ENCODE results near the gene SNX32.

The SNX32 gene

DNA sequence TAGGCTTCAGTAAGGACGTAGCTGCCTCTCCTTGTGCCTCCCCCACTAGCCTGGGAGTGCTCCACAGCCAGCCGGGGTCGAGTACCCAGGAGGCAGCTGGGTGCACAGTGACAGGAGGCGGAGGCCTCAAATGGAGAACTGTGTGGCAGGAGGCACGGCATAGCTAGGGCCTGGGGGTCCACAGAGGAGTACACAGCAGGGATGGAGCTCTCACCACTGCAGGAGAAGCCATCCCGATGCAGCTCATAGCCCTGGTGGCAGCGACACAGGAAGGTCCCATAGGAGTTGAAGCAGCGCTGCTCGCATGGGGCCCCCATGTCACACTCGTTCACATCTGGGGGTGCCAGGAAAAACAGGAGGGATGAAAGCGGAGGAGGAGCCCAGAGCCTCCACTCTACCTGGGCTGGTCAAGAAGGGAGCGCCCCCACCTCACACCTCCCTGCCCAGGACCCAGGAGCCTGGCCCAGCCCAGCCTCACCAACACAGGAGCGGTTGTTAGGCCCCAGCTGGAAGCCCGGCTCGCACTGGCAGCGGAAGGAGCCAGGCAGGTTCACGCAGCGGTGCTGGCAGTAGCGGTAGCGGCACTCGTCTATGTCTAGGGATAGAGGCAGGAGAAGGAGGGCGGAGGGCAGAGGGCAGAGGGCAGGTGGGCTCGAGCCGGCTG, 36.0 kb downstream of the SNX32 start:
- no peak for DNase-seq

DNA sequence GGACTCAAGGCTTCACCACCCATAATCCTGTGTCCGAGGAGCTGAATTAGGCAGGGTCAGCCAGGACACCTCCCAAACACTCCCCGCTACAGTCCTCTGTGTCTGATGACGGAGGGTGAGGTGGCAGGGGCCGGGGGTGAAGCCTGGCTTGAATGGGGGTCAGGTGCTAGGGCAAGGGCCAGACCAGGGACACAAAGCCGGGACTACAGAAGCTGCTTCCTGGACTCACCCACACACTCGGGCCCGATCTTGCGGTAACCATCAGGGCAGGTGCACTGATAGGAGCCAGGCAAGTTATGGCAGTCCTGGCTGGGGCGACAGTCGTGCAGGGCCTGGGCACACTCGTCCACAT, 36.5 kb downstream of the SNX32 start:
- DNase-seq, result no peak

DNA sequence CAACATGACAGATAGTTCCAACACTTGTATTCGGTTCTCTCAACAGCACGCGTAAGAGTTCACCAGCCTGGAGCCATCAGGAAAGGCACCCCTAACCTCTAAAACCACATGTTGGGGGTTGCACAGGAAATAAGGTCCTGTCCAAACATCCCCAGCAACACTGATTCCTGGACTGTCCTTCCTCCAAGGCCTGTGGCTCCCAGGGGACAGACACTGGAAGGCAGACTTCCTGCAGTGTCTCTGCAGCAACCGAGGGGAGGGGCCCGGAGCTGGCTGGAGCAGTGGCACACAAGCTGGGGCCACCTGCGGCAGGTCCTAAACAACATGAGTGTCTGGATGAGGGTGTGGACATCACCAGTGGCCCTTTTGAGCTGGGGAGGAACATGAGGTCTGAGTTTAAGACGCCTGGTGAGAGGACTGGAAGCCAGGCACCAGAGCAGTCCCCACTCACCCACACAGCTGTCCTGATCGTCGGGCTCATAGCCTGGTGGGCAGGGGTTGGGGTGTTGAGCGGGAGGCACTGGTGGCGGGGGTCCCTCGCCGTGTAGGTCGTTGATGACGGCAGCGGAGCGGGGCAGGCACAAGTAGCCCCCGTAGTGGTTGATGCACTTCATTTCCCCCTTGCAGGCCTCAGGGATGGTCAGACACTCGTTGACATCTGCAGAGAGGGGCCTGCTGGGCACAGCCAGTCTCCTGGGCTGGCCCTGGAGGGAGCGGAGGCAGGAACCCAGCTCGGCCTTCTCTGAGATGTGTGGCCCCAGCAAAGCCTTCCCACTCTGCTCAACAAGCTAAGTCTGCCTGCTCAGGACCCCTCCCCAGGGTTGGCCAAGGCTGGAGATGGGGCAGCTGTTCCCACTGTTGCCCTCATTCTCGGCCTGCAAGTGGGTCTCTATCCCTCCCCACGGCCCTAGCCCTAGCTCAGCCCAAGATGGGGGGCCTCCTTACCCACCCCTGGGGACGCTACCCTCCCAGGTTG, 37.2 kb downstream of the SNX32 start:
- no peak for DNase-seq

DNA sequence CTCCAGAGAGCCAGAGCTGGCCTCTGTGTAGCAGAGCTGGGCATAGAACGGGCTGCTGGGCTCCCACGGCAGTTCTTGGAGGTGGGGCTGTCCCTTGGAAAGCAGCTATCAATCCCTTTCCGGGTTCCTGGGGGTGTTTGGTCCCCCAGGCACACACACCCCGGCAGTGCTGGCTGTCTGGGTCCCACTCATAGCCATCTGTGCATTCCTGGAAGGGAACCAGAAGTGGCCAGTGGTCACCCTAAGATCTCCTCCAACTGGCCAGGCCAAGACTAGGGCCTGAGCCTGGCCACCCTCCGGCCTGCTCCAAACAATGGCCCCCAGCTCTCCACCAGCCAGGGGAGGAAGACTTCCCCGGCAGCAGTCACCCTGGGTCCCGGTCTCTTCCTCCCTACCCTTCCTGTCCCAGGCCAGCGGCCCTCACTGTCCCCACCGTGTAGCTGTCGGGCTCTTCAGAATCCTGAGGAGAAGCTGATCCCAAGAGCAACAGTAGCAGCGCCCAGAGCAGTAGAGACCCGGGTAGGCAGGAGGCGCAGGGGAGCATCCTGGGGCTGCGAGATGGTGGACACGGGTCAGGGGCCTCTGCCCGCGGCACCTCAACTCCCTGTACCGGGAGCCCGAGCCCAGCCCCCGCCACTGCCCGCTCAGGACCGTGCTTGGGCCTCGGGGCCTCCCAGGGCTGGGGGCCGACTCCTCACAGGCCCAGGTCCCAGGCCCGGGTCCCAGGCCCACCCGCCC, 38.2 kb downstream of the SNX32 start:
- peak; percentile 42 for DNase-seq

DNA sequence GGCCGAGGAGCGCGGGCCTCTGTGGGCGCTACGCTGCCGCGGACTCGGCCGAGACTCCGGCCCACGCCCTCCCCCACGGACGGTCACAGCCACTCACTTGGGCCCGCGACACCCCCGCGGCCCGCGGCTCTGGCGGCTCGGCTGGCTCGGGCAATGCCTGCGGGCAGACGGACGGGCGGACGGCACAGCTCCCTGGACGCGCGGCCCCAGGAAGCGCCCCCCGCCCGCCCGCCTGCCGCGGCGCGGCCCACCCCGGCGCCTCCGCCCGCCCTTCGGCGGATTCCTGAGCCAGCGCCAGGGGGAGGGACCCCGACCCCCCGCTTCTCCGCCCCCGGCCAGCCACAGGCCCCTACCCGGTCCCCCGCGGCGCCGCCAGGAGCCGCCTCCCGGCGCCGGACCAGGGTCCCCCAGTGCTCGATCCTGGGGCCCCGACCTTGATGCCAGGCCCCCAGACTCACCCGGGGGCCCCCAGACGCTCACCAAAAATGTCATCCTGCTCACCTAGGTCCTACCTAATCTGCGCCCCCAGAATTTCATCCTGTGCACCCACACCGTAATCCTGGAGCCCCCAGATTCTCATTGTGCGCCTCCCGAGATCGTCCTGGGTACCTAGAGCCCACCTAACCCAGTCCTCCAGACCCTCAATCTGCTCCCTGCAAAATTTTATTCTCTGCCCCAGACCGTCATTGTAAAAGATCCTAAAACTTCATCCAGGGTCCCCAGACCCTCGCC, 39.0 kb downstream of the SNX32 start, which contains the start of gene EFEMP2:
TSS of gene EFEMP2 (minus strand) at position 215 of the 732 bp plus-strand sequence. CDS start 446 bp downstream, outside the sequence.
- DNase-seq, result peak; percentile 73

DNA sequence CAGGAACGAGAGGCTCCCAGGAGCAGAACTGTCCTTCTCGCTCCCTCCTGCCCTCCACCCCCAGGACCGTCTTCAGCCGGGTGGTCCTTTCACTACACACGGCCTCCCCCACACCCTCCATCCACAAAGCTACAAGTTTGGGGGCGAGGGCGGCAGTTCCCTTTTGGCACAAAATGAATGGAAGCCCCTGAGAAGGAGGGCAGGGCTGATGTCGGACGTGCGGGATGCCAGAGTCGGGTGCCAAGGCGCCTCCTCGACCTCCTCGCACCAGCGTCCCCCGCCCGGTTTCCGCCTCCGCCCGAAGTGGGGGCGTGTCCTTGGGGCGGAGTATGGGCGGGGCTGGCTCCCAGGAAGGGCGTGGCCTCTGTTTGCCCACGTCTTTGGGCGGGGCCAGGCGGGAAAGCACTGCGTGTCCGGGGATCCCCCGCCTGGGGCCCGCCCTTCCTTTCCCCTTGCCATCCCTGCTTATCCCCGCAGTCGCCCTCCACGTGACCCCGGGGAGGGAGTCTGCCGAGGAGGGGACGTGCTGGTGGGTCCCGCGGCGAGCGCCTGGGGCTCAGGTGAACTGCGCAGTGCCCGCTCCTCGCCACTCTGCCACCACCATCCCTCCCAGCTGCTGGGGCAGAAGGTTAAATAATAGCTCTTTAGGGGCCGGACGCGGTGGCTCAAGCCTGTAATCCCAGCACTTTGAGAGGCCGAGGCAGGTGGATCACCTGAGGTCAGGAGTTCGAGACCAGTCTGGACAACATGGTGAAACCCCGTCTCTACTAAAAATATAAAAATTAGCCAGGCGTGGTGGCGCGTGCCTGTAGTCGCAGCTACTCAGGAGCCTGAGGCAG, 39.8 kb downstream of the SNX32 start:
- DNase-seq, result peak; percentile 93

DNA sequence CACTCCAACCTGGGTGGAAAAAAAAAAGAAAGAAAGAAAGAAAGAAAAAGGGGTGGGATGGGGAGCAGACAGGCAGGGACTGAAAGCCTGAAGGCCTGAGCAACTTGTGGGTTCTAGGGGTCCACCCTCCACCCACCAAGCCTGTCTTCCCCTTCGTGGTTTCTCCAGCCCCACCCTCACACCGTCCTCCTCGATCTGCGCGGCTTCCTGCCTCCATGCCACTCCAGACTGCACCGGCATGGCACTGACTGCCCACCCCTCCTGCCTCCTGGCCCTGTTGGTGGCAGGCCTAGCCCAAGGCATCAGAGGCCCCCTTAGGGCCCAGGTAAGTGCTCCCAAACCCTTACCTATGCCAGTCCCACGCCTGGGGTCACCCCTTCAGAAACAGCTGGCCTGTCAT, 45.9 kb downstream of the SNX32 start, which contains the start of gene CTSW:
TSS of gene CTSW (plus strand) at position 221 of the 400 bp plus-strand sequence. CDS start at position 239, 18 bp downstream.
- DNase-seq, result no peak

DNA sequence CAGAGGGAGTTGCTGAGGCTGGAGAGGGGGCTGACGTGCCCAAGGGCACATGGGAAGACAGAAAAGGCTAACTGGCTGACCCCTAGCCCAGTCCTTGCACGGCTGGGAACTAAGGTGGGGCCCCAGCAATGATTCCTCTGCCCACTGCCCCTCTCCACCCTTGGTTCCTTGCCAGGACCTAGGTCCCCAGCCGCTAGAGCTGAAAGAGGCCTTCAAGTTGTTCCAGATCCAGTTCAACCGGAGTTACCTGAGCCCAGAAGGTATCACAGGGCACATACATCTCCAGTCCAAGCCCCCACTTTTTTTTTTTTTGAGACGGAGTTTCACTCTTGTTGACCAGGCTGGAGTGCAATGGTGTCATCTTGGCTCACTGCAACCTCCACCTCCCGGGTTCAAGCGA, 46.3 kb downstream of the SNX32 start:
- no peak for DNase-seq

DNA sequence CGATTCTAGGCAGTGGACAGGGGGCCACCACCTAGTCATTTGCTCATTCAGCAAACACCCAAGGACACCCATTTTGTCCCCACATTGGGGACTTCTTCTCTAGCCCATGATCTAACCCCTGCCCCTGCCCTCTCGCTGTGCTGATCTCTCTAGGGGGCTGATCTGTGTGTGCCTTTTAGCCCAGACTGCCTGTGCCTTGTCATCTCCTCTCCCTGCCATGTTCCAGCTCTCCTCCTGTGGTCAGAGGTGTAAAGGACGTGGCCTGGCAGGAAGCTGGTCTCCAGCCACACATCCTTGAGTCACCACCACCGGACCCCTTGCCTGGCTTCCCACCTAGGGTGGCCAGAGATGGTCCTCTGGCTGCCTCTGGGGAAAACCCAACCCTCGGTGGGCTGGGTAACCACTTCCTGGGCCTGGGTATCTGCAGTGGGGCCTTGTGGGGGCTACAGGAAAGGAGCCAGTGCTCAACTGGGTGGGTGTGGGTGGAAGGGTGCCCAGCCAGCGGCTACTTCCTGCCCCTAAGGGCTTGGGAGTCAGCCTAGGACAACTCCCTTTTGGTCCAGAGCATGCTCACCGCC, 47.2 kb downstream of the SNX32 start:
- DNase-seq, result no peak

DNA sequence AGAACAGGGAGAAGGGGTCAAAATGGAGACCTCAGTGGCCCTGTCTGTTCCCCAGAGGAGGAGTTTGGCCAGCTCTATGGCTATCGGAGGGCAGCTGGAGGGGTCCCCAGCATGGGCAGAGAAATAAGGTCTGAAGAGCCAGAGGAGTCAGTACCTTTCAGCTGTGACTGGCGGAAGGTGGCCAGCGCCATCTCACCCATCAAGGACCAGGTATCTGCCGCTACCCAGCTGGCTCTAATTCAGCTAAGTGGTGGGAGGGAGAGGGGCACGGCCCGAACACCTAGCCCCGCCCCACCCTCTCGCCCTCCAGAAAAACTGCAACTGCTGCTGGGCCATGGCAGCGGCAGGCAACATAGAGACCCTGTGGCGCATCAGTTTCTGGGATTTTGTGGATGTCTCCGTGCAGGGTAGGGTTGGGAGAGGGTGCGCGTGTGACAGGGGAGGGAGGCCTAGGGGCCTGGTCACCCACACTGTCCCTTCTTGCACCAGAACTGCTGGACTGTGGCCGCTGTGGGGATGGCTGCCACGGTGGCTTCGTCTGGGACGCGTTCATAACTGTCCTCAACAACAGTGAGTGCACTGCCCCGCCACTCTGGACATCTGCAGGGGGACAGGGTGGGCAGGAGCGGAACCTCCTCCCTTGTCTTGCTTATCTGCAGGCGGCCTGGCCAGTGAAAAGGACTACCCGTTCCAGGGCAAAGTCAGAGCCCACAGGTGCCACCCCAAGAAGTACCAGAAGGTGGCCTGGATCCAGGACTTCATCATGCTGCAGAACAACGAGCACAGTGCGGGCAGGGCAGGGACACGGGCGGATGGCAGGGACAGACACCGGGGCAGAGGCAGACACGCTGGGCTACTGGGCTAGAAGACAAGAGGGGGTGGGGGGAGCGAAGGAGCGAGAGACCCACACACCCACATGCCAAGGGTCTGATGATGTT, 48.6 kb downstream of the SNX32 start:
- DNase-seq, result no peak

DNA sequence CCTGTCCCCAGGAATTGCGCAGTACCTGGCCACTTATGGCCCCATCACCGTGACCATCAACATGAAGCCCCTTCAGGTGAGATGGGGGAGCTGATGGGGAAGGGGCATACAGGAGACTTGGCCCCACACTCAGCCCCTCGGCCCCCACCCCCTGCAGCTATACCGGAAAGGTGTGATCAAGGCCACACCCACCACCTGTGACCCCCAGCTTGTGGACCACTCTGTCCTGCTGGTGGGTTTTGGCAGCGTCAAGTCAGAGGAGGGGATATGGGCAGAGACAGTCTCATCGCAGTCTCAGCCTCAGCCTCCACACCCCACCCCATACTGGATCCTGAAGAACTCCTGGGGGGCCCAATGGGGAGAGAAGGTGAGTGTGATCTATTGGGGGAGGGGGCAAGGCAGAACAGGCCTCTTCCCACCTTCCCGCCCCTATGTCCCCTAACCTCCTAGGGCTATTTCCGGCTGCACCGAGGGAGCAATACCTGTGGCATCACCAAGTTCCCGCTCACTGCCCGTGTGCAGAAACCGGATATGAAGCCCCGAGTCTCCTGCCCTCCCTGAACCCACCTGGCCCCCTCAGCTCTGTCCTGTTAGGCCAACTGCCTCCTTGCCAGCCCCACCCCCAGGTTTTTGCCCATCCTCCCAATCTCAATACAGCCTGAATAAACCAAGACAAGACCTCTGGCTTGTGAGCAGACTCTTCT, 49.4 kb downstream of the SNX32 start:
- no peak for DNase-seq

DNA sequence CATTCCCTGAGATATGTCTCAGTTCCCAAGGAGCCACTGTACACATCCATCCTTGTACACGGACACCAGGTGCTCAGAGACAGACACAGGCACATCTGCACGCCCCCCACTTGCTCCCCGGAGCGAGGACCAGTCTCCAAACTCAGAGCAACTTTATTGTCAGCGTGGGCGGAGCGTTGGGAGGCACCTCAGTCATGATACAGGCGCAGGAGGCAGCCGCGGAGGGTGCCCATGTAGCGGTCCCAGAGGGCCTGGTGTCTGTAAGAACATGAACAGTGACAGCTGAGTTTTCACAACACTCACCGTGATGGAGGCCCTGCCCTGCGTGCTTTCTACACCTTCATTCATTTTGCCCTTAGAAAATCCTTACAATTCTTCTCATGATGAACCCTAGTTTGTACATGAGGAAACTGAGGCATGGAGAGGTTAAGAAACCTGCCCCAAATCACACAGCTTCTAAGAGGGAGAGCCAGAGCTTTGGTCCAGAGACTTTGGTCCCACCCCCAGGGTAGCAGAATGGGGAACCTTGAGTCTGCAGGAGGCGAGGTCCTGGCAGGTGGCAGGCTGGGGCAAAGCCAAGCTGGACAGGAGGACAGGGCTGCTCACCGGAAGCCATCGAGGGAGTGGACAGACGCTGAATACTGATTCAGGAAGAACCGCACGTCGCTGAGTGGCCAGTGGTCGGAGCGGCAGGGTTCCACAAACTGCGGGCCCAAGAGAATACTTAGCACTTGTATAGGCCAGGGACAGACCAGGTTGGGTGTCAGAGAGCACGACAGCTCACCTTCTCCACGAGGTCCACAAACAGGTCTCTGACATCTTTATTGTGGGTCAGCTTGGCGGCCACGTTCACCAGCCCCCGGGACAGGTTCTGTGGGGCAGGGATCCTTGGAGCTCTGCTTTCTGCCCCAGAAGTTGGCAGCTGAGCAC, 50.3 kb downstream of the SNX32 start:
- DNase-seq, result no peak

DNA sequence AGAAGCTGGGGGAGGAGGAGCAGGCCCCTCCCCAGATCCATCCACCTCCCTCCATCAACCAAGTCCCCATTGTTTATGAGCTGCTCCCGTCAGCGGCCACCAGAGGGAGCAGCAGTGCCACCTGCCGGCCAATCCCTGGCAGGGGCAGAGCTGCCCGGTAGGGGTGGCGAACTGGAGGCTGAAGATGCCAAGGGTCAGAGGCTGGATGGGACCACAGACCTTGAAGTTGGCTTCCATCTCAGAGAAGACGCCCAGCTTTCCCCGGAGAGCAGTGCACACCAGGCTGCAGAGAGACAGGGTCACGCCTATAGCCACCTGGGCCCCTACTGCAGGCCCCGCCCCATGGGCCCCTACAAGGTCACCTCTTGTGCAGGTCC, 50.9 kb downstream of the SNX32 start:
- DNase-seq, result peak; percentile 67

DNA sequence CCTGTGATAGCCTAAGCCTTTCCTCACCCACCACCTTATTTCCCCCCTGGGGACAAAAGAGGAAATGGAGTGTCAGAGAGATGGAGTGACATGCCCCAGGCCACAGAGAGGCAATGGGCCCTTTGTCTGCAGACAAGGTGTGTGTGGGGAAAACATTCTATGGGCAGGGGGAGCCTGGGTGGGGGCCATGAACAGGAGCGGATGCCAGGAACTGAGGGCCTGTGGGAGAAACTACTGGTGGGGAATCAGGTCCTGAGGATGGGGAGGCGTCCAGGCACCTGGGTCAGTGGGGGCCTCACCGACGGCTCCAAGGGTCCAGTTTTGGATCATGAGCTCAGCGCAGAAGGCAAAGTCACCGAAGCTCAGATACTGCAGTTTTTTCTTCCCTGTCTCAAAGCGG, 51.5 kb downstream of the SNX32 start:
- DNase-seq, result no peak

DNA sequence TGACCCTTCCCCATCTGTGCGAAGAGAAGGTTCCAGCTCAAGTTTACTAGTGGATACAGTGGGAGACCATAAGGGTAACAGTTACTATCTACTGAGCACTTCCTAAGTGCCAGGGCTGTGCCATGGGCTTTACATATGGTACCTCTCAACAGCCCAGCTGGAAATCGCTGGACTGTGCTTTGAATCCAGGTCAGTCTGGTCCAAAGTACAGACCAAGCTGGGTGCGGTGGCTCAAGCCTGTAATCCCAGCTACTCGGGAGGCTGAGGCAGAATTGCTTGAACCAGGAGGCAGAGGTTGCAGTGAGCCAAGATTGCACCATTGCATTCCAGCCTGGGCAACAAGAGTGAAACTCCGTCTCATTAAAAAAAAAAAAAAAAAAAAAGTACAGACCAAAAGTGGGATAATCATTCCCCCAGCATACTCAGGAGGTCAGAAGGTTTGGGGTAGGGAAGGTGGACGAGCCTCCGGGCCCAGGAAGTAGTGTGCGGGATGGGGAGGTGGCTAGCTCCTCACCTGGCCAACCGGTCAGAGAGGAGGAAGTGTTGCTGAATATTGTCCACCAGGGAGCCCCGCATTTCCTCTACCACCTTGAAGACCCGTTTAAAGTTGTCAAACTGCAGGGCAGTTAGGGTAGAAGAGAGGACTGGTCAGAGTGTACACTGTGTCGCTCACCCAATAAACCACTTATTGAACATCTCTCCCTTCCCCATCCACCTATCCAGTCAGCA, 52.2 kb downstream of the SNX32 start:
- DNase-seq, result no peak

DNA sequence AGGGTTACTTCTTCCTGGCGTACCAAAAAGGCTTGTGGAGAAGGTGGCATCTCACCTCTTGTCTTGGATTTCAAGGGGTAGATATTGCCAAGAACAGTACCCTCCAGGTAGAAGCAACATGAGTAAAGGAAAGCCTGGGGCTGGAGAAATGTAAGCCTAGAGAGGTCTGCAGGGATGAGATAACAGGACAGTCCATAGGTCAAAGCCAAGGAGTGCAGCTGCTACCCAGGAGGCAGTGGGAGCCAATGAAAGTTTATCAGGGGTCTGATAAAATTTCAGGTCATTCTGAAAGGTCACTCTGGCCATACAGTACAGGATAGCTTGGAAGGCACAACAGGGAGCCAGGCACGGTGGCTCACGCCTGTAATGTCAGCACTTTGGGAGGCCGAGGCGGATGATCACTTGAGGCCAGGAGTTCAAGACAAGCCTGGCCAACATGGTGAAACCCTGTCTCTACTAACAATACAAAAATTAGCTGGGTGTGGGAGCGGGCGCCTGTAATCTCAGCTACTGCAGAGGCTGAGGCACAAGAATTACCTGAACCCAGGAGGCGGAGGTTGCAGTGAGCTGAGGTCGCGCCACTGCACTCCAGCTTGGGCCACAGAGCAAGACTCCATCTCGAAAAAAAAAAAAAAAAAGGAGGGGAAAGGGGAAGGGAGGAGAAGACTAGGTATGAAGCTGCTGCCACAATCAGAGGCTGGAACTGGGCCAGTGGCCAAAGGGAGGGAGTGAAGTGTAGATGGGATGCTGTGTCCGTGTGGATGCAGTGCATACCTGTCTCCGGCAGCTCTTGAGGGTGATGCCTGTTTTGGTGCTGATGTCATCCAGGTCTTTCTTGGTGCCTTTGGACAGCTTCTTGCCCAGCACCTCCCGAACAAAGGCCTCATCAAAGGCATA, 53.3 kb downstream of the SNX32 start:
- DNase-seq, result no peak

All from fibroblast of skin of right biceps (primary cell).